ENCODE results near the gene THRB. TPM values are rescaled to one million over a fixed set of nuclear protein-coding genes. Genes with fewer than 3 reads are reported as not detected.
A peak's percentile ranks its signal among the peaks of the same experiment; 100 is the strongest.
"Not testable (repeated sequence)": the region's sequence is repeated elsewhere in the genome, so short reads cannot be mapped to it uniquely, and the experiment has no call there.

The THRB gene
- total and polyA plus RNA-seq, 8 donors: 3.6 to 47.3 (median 14.5) TPM

- 81 to 93% (median 82%) methylated on average over 2 of the region's 2 CpGs for WGBS, 5 donors
- DNase-seq: no peak
- H3K9me3 ChIP-seq: no peaks in the 10 kb centered on the region
- no peak overlapping the region for H3K27ac ChIP-seq
- no peaks in the 10 kb centered on the region for H3K36me3 ChIP-seq
- peaks cover 0 to 5% (median 0%) of the 10 kb centered on the region in 4 donors for H3K4me1 ChIP-seq
- TF ChIP-seq EP300 (IDR thresholded peaks at IDR 0.05) (no peak), POLR2A (IDR thresholded peaks at IDR 0.05) (no peak), CTCF (IDR thresholded peaks at IDR 0.05) (no peak), POLR2AphosphoS5 (IDR thresholded peaks at IDR 0.05) (no peak)
- H3K27me3 ChIP-seq: no peaks in the 10 kb centered on the region
- intact Hi-C loops (cut with DNase I; ENCODE audit: low total_unique reads): no loop called here
- H3K4me3 ChIP-seq: no peak overlapping the region
Measured at GRCh38 chr3:24426896-24427295, 67.8 kb downstream of the THRB start.

GRCh38 chr3:24420829-24421228 lies 73.8 kb downstream of the THRB start:
- H3K4me3 ChIP-seq; H3K36me3 ChIP-seq; H3K27me3 ChIP-seq; H3K9me3 ChIP-seq; H3K27ac ChIP-seq; intact Hi-C loops (cut with DNase I; ENCODE audit: low total_unique reads); DNase-seq: not testable (repeated sequence)
- 84 to 95% (median 87%) methylated on average over 1 of the region's 1 CpG for WGBS, 5 donors
- H3K4me1 ChIP-seq: peaks cover 0 to 40% (median 15%) of the 10 kb centered on the region in 4 donors

GRCh38 chr3:24420224-24420623 lies 74.4 kb downstream of the THRB start:
- WGBS, 5 donors: 53 to 77% (median 71%) methylated on average over 2 of the region's 2 CpGs
- Histone ChIP-seq H3K36me3 (no peaks in the 10 kb centered on the region), H3K27ac (no peak overlapping the region), H3K27me3 (no peaks in the 10 kb centered on the region), H3K9me3 (no peaks in the 10 kb centered on the region), H3K4me3 (no peak overlapping the region), H3K4me1 (peaks cover 0 to 41% (median 18%) of the 10 kb centered on the region in 4 donors)
- no peak for TF ChIP-seq EP300 (IDR thresholded peaks at IDR 0.05)
- TF ChIP-seq POLR2AphosphoS5 (IDR thresholded peaks at IDR 0.05): no peak
- no peak for TF ChIP-seq POLR2A (IDR thresholded peaks at IDR 0.05)
- no peak for TF ChIP-seq CTCF (IDR thresholded peaks at IDR 0.05)
- intact Hi-C loops (cut with DNase I; ENCODE audit: low total_unique reads): no loop called here
- DNase-seq: no peak

- intact Hi-C loops (cut with DNase I; ENCODE audit: low total_unique reads): no loop called here
- no peak for DNase-seq
- H3K4me3 ChIP-seq: no peak overlapping the region
- no peaks in the 10 kb centered on the region for H3K36me3 ChIP-seq
- H3K9me3 ChIP-seq: no peaks in the 10 kb centered on the region
- TF ChIP-seq CTCF (IDR thresholded peaks at IDR 0.05) (no peak), POLR2A (IDR thresholded peaks at IDR 0.05) (no peak), EP300 (IDR thresholded peaks at IDR 0.05) (no peak), POLR2AphosphoS5 (IDR thresholded peaks at IDR 0.05) (no peak)
- H3K27ac ChIP-seq: no peak overlapping the region
- H3K27me3 ChIP-seq: no peaks in the 10 kb centered on the region
- 76 to 89% (median 80%) methylated on average over 3 of the region's 3 CpGs for WGBS, 5 donors
- peaks cover 0 to 50% (median 20%) of the 10 kb centered on the region in 4 donors for H3K4me1 ChIP-seq
Measured at GRCh38 chr3:24419067-24419791, 75.4 kb downstream of the THRB start.

GRCh38 chr3:24417730-24418129 lies 76.9 kb downstream of the THRB start:
- Histone ChIP-seq H3K4me3 (no peak overlapping the region), H3K36me3 (no peaks in the 10 kb centered on the region), H3K27ac (peak overlapping the region in 1 of 5 donors; percentile 30), H3K4me1 (peaks cover 0 to 50% (median 20%) of the 10 kb centered on the region in 4 donors), H3K27me3 (no peaks in the 10 kb centered on the region), H3K9me3 (no peaks in the 10 kb centered on the region)
- 32 to 68% (median 52%) methylated on average over 2 of the region's 2 CpGs for WGBS, 5 donors
- no peak for TF ChIP-seq POLR2AphosphoS5 (IDR thresholded peaks at IDR 0.05)
- no peak for TF ChIP-seq POLR2A (IDR thresholded peaks at IDR 0.05)
- TF ChIP-seq CTCF (IDR thresholded peaks at IDR 0.05): no peak
- no peak for TF ChIP-seq EP300 (IDR thresholded peaks at IDR 0.05)
- intact Hi-C loops (cut with DNase I; ENCODE audit: low total_unique reads): no loop called here
- DNase-seq: no peak
